Stimulated activated CD8-positive, alpha-beta memory T cell treated with anti-CD3 and anti-CD28 coated beads, Interleukin-4, amount 100 ng/mL, for 24 hours (primary cell): ENCODE results near the gene ACOXL.
A peak's percentile ranks its signal among the peaks of the same experiment; 100 is the strongest.

Experiments used
- DNase-seq: peaks from one replicate; pipeline ENCODE4 v3.0.0-alpha.2; 2020; ENCODE audit warnings: low read depth

Gene ACOXL

DNA sequence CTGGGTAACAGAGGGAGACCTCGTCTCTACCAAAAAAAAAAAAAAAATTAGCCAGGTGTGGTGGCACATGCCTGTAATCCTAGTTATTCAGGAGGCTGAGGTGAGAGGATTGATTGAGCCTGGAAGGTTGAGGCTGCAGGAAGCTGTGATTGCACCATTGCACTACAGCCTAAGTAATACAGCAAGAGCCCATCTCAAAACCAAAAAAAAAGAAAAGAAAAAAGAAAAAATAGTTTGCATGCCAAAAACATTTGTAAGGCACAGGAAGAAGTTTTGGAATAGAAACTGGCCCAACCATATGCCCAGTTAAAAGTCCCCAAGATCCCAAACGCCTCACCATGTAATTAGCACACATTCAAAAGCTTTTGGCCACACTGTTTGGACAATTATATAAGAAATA, 13.4 kb upstream of the ACOXL start:
- DNase-seq: no peak

DNA sequence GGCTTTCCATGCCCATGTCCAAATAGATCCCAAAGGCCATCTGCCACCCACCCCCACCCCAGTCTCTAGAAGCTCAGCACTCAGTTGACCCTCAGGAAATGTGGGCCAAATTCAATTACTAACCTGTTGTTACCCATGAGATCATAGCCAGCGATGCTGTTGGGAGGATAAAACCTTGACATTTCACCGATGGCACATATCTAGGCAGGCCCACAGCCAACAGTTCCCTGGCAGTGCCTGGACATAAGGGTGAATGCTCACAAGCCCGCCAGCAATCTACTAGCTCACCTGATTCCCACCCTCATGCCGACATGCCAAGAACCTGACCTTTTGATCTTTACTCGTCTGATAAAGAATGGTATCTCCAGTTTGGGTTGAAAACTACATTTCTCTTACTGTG, 11.8 kb upstream of the ACOXL start:
- DNase-seq: no peak

DNA sequence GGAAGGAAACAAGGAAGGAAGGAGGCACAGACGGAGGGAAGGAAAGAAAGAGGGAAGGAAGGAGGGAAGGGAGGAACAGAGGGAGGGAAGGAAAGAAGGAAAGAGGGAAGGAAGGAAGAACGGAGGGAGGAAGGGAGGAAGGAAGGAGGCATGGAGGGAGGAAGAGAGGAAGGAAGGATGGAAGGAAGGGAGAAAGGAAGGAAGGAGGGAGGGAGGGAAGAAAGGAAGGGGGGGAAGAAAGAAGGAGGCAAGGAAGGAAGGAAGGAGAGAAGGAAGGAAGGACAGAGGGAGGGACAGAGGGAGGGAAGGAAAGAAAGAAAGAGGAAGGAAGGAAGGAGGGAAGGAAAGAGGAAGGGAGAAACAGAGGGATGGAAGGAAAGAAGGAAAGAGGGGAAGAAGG, 7.6 kb upstream of the ACOXL start:
- DNase-seq: no peak

DNA sequence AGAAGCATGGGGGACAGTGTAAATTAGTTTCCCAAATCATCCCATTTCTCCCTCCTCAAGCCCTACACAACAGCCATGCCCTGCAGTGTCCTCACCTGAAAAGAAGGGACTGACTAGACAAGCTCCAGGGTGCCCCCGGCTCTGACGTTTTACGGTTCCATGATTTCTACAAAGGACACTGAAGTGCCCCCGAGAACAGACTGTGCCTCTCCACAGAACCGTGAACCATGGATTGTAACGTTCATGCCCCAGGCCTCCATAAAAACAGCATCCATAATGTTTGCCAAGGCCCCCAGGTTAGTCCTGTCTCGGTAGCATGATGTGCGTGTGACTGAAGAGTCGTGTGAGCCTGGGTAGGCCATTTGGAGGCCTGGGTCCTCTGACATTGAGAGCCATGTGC, 7.0 kb upstream of the ACOXL start:
- no peak for DNase-seq

DNA sequence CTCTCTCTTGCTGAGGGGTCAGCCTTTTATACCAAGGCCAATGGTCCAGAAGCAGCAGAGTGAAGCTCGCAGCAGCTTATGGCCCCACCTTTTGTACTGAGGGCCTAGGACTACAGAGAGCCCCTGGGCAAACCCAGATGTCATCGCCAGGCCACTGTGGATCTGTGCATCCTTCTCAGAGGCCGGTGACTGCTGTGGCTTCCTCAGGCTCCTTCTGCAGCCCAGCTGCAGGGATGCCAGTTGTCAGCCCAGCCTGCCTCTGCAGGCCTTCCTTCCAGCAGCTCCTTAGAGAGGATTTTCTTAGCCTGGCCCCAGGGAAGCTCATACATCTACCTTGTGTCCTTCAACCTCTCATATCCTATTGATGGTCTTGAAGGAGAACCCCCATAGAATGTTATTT, 6.5 kb upstream of the ACOXL start:
- no peak for DNase-seq

GRCh38 chr2:110726285-110726684, 6.1 kb upstream of the ACOXL start:
- no peak for DNase-seq

- no peak for DNase-seq
Observed at GRCh38 chr2:110727923-110728322, 4.5 kb upstream of the ACOXL start.

DNA sequence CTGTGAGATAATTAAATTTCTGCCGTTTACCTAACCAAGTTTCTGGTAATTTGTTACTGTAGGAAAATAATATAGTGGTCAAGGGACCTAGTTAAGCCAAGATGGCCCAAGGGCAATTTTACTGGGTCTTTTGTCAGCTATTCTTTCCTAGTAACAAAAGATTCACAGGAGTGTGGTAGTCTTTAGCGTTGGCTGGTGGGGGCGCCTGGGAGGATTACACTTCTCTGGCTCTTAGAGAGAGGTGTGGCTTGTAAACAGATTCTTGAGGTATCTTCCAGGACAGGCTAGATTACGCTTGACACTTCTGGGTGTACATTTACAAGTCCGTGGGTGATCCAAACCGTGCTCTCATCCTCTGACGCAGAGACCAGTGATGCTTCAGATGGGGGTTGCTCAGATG, 3.3 kb upstream of the ACOXL start:
- DNase-seq: no peak

DNA sequence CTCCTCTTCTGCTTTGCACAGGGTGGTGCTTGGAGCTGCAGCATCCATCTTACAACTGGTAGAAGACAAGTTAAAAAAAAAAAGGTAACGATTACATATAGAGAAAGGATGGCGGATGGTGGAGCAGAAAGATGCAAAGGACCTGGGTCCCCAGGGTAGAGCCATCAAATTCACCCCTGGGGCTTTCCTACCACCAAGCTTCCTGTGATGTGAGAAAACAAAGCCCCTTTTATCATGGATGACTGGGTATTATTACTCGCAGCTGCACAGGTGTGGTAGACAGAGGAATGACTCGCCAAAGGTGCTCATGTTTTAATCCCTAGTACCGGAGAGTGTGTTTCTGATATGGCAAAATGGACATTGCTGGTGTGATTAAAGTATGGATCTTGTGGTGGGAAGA, 1.3 kb upstream of the ACOXL start:
- no peak for DNase-seq

- DNase-seq: no peak
Observed at GRCh38 chr2:110735366-110735765, 3.0 kb downstream of the ACOXL start.

- no peak for DNase-seq
Observed at GRCh38 chr2:110737783-110738182, 5.4 kb downstream of the ACOXL start.

GRCh38 chr2:110740747-110741349, 8.5 kb downstream of the ACOXL start:
- no peak for DNase-seq

GRCh38 chr2:110741491-110741980, 9.2 kb downstream of the ACOXL start:
- DNase-seq: no peak

DNA sequence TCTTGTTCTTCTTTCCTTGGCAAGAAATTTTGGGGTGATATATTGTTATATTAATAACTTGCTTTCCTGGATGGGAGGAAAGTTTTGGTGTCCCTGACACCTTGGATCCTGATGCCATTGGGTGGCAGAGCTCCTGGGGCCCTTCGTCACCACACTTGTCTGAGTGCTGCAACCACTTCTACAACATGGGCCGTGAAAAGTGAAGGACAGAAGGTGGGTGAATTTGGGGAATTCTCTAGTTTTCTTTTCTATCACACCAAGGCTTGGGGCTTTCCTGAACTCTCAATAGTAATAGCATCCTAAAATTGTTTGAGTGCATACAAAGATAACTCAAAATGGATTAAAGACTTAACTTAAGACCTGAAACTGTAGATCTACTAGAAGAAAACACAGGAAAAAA, 10.0 kb downstream of the ACOXL start:
- DNase-seq: no peak

- no peak for DNase-seq
Observed at GRCh38 chr2:110743600-110743999, 11.2 kb downstream of the ACOXL start.

DNA sequence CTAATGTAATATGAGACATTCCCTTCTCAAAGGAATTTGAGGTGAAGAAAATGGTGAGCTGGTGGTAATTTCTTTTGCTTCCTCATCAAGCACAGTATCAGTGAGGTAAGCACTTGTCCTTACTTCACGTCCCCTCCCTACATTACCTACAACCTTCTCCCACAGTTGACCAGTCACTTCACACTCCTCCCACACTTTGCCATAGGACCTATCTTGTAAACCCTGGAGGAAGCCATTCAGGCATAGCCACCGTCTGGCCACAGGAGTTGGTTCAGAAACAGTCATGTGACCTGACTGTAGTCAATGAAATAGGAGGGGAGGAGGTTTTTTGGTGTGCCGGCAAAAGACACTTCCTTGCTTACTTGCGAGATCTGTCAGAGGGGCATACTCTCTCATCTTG, 12.1 kb downstream of the ACOXL start:
- DNase-seq: no peak

- no peak for DNase-seq
Observed at GRCh38 chr2:110745048-110745447, 12.7 kb downstream of the ACOXL start.

DNA sequence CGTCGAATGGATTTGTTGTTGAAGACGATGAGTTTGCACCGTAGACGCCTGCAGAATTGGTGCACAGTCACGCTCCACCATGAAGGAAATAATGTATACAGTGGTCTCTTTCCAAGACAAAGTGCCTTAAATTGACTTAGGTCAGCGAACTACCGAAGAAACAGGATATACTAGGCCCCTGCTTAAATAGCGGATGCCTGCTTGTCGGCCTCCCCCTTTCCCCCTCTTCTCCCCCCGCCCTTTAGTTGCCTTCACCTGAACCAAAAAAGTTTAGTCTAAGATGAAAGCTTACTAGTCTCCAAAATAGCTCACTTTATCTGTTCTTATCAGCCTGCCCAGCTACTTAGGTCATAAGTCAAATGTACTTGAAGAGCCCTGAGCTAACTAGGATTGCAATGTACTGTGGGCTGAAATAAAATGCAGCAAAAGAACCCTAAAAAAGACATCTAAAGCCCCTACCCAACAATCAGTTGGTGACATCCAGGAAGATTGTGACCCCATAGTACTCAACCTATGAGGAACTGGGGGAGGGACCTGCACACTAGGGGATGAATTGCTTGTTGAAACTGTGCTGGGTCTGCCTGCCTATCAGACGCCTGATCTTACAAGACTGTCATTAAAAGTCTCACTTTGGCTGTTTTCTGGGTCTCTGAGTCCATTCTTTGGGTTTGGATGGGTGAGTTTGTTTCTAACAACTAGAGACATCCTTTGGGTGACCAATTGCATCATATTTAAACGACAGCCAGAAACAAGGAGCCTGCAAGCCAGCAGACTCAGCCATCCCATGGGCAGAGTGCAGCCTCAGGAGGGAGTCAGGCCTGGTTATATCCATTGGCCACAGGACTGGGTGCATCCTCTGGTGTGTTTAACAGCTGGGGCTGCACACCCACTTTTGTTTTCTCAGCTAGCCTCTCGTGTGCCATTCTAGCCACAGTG, 14.5 kb downstream of the ACOXL start:
- no peak for DNase-seq

DNA sequence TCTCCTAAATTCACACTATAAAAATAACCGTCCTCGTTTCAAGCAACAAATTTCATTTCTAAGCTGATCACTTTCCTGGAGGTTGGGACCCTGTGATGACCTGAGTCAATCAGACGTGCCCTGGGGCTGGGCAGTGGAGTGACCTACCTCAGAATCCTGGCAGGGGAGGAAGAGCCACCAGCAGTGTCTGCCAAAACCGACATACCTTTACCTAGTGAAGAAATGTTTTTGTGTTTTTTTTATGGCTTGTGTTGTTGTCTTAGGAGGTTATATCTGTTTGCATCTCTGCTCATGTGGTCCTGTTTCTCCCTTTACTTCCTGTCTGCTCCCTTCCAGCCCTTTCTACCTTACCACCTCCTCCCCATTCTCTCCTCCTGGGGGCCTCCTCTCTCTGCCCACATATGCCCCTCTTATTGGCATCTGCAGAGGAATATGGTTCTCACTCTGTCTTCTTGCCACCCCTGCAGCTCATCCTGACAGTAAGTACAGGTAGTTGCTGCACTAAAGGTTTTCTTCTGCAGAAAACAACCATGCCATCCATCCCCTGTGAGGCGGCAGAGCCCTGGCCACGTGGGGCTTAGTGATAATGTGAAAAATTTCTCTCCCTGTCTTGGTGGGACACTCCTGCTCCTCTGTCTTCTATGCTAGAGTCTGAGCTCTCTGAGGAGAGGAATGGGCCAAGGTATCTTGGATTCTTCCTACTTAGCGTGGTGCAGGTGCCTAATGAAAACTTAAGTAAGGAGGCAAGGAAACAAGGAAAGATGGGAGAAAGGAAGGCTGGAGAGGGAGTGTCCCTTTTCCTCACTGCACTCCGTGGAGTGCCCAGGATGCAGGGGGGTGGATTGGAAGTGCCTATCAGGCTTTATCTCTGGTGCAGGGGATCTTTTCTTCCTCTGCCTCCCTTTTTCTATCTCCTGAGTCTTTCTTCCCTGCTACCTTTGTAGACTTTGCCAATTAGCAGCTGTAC, 15.4 kb downstream of the ACOXL start:
- no peak for DNase-seq

GRCh38 chr2:110748489-110748867, 16.1 kb downstream of the ACOXL start:
- DNase-seq: peak; percentile 44

DNA sequence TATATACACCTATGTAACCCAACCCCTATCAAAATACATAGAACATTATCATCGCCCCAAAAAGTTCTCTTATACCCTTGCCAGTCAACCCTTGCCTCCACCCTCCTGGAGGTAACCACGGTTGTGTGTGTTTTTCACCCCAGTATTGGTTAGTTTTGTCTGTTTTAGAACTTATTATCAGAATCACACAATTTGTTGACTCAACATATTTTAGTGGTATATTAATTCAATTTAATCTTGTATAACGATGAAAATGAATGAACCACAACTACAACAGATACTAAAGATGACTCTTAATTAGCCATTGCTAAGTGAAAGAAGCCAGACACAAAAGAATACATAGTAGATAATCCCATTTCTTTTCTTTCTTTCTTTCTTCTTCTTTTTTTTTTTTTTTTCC, 19.3 kb downstream of the ACOXL start:
- no peak for DNase-seq

- no peak for DNase-seq
Observed at GRCh38 chr2:110752871-110753270, 20.5 kb downstream of the ACOXL start.
